ENCODE results near the gene SMIM9.

Gene SMIM9

DNA sequence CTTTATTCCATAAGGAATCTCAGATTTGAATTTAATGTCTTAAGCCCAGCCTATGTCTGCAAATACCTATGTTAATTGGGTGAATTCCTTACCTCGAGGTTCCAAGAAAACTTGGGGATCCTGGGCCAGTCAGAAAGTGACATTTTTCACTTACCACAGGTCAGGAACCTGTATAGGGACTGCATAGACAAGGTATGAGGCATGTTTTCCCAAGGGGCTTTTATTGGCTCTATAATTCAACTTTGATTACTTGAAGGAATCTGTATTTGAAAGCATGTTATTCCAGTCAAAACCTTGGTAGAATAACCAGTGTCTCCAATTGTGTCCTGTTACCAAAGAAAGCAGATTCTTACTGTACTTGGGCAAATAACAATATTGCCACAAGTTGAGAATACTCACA, 20.7 kb downstream of the SMIM9 start:
- no peak for DNase-seq

DNA sequence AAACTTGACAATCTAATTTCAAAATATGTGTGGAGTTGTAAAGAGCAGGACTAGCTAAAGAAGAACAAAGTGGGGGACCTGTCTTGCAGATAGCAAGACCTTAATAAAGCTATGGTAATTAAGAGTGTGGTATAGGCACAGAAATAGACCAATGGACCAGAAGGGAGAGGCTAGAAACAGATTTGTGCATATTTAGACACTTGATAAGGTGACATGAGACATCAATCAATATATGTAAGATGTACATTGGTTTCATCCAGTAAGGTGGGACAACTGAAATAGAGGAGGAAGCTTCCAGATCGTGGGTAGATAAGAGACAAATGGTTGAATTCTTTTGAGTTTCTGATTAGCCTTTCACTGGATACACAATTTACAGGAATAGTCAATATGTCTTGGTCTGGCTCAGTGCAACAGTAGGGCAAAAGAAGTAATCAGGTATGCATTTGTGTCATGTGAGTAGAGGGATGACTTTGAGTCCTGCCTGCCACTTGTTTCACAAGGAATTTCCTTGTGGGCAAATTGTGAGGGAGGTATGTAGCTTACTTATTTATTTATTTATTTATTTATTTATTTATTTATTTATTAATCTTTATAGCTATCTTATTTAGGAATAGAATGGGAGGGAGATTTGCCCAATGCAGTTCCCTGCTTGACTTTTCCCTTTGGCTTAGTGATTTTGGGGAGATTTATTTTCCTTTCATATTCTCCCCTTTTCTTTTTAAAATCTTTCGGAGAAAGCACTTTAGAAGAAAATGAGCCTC, 21.9 kb downstream of the SMIM9 start:
- DNase-seq, result no peak

DNA sequence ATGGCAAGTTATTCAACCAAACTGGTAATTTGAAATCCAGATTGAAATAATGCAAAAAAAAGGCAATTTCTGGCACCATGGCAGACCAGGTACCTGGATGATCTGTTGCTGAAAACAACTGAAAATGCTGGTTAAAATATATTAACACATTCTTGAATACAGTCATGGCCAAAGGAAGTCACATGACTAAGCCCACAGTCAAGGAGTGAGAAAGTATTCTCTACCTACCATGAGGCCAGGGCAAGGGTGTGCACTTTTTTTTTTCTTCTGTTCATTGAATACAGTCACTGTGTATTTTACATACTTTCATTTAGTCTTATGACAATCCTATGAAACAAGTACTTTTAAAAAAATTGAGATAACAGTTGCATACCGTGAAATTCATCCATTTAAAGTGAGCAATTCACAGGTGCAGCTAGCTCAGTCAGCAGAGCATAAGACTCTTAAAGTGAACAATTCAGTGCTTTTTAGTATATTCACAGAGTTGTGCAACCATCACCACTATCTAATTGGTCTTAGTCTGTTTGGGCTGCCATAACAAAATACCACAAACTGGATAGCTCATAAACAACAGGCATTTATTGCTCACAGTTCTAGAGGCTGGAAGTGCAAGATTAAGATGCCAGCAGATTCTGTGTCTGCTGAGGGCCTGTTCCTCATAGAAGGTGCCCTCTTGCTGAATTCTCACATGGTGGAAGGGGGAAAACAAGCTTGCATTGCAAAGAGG, 24.4 kb downstream of the SMIM9 start:
- no peak for DNase-seq

DNA sequence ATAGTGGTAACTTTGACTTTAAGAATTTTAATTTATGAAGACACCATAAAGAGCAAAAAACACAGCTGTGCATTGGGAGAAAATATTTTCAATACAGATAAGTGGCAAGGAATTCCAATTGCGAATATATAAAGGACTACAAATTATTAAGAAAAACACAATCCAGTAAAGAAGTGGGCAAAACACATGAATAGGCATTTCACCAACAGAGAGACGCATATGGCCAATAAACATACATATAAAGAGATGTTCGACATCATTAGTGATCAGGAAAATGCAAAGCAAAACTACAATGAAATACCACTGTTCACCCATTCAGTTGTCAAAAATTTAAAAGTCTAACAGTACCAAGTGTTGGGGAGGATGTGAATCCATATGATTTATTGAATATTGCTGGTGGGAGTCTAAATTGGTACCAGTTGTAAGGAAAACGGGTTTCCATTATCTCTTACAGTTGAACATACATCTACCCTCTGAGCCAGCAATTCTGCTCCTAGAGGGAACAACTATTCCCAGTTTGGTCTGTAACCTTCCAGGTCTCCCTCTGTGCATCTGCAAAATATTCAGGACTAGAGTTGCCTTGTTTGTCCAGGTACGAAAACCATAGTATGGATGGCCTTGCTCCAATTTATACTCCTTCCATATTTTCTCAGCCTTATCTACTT, 27.5 kb downstream of the SMIM9 start:
- DNase-seq, result no peak

DNA sequence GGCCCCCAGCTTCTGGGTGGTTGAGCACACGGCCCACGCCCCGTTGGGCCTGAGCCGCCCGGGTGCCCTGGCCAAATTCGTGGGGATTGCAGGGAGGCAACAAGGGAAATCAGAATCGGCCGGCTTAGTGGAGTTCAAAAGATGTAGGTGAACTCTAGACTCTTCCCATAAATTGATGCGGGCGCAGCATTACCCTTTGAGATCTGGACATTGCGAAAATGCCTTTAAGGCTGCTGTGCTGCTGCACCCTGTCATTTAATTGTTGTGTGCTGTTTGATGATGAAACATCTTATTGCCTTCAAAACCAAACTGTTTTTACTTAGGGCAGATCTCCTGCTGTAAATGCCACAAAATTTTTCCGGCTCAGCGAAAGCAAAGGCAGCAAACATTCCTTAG, 28.8 kb downstream of the SMIM9 start:
- peak; percentile 61 for DNase-seq

DNA sequence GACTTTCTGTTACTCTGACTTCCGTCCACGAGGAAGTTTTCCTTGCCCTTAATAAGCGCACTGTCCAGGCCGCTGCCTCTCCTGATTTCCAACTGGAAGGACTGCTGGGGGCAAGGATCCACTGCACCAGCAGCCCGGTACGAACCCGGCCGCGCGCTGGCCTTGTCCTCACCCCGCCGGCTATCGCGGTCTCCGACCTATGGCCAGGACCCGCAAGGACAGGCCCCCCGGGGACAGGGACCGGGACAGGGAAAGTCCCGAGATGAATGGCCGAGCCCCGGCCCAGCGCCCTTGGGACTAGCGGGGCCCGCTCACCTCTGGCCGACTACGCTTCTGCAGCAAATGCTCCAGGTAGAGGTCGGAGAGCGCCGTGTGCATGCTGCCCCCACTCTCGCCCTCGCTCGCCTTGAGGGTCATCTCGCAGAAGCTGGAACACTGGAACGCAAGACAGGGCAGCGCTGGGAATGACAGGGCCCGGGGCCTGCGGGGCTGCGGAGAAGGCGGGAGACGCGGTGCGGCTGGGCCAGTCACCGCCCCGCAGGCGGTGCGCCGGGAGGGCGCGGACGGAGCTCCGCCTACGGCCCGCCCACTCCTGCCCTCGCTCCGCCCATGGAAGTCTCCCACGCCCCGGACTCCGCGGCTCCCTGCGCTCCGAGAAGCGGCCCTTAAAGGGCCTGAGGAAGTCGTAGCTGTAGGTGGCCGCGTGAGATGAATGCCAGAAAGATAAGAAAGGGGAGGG, 29.3 kb downstream of the SMIM9 start, which contains the start of gene MPP1:
Gene MPP1, minus strand, starts transcription at position 529 of the 739 bp plus-strand sequence. Its CDS starts 112 bp downstream, at position 417.
- DNase-seq, result peak; percentile 78

DNA sequence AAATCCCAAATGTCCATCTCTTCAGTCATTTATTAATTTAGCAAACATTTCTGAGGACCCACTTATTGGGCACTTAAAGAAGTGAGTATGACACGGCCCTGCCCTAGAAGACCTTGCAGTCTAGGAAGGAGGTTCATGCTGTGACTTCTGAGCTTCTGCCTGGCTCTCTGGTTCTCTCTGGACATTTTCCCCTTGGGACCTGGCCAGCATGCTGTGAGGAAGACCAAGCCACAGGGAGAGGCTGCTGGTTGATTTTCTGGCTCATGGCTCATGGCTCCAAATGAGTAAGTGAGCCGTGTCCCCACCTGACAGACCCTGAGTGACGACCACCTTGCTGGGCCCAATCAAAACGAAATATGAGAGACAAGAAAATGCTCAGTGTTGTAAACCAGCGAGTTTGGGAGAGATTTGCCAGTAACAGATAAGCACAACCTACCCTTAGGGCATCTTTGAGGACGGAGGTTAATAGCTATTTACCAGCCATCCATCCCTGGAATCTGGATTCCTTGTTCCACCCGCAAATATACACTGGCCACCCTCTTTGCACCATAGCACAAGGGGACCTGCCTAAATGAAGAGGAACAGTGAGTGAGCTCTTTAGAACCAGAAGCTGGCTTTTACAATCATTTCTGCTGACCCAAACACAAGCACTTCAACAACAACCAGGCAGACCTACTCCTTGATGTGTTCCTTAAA, 30.1 kb downstream of the SMIM9 start:
- no peak for DNase-seq

DNA sequence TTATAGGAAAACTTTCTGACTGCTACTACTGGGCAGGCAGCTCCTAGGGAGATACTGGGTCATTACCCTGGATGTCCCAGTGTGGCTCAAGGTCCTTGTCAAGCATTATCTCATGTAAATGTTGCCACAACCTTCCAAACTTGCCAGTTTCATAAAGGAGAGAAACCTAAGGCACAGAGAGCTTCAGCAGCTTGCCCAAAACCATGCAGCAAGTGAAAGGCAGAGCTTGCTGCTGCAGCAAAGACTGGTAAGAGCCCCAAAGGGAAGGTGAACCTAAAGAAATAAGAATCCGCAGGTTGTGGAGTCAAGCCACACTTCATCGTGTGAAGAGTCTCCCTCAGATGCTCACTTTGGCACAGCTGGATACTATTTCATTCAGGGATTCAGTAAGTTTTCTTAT, 31.5 kb downstream of the SMIM9 start:
- DNase-seq, result no peak

DNA sequence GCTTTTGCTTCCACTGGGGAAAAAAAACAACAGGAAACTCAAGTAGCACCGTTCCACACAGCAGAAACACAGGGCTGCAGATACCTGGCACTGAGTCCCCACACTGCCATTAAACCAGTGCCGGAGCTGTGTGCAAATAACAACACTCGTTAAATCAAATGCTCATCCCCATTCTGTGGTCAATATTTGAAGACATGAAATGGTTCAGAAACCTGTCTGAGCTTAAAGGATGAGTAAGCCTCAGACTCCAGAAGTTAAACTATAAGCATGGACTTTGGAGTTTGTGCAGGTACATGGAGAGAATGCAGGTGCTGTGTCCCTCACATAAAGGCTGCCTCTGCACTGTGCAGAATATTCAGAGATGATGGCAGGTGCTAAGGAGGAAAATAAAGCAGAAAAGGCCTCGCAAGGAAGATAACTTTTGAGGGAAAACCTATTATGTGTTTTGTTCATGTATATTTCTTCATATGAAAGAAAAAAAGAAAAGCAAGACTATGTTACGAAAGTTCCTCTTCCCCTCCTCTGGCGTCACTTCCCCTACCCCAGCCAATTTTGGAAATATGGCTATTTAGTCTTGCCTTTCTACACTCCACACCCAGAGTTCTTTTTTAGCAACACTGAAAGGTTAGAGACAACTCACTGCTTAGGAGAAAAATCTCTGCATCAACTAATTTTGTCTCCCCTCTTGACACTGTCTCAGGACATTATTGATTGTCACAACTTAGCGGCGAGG, 33.8 kb downstream of the SMIM9 start:
- DNase-seq, result no peak

DNA sequence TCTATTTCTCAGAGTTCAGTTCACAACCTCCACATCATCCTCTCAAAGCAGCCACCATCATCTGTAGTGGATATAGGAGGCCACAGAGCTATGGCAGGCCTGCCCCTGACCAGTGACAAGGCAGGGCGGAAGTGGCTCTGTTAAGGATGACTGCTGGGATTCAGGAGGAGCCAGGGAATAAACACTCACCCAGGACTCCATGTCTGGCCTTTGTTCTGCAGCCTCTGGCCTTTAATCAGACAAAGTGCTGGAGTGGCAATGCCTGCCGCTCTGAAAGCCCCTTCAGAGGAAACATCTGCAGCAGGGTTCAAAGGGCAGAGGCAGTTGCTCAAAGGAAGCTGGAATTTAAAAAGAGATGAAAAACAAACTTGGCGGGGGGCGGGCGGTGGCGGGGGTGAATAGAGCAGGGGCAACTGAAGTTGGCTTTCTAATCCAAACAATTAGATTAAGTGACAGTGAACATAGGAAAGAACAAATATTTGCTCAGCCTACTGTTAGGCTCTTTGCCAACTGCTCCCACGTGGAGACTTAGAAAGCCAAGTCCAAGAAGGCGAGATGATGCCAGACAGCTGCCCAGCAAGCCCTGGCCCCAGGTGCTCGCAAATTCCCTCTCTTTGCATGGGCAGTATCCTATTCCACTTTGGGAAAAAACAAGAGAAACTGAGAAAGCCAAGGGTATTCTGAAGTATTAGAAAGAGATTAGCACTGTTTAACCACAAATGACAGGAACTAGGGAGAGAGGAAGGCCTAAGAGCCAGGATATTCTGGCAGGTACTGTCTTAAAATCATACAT, 34.7 kb downstream of the SMIM9 start:
- DNase-seq, result peak; percentile 99

DNA sequence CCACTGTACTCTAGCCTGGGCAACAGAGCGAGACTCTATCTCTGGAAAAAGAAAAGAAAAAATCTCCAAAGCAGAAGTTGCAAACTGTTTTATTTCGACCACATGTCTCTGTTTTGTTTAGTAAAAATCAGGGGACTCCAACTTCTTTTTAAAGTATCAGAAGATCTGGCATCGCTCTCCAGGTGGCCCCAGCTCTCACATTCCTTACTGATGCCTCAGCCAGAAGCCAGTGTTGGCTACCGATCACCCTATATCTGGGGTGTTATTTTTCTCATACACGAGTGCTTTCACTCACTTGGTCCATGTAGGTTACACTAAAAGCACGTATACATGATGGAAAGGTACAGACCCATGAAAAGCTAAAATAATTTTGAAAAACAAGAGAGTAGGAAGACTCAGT, 37.5 kb downstream of the SMIM9 start:
- DNase-seq, result no peak

DNA sequence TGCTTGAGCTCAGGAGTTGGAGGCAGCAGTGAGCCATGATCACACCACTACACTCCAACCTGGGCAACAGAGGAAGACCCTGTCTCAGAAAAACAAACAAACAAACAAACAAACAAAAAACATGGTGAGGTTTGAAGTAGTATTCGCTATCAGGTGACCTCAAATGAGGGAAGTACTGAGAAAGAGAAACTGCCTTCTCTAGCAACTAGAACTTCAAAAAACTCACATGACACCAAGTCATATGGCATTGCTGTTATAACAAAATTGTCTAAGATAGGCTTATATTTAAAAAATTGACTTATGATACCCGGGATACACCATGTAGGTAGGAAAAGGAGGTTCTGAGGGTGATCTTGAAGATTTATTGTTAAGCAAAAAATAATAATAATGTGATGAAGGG, 39.4 kb downstream of the SMIM9 start:
- DNase-seq, result no peak

DNA sequence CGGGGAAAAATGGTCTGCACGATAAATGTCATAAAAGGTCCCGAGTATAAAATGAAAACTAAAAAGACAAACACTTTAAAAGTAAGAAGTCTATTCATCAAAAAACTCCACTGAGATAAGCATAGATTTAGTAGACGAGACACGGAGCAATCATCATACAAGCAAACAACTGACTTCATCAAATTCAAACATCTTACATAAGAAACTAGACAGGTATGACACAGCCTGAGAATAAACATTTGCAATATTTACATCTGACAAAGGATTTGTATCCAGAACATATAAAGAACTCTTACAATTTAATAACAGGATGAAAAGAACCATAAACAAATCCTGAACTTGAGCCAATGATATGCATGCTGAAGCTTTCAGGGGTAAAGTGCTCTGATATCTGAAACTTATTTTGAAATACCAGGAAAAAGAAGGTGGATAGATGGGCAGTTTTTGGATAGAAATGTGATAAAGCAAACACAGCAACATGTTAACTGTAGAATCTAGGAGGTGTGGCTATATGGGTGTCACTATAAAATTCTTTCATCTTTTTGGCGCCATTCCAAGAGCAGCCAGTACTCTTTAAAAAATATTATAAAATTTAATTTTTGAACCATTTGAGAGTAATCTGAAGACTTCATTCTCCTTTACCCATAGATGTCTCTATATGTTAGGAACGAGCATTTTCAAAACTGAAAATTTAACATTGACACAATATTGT, 41.2 kb downstream of the SMIM9 start:
- no peak for DNase-seq

DNA sequence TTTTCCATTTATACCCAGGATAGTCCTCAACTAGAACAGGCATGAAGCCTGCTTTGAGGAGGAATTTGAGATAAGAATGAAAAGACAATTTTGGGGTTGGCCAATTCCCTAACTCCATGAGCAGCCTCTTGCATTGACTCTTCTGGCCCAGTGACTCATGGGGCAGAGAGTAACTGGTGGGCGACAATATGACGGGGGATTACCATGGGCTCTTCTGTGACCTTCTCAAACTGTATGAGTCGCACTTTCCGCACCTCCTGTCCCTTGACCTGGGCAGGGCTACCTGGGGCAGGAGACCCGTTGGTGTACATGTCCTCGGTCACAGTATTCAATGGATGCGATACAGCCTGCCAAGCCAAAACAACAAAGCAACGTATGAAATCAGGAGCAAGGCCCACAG, 42.5 kb downstream of the SMIM9 start:
- DNase-seq, result no peak

DNA sequence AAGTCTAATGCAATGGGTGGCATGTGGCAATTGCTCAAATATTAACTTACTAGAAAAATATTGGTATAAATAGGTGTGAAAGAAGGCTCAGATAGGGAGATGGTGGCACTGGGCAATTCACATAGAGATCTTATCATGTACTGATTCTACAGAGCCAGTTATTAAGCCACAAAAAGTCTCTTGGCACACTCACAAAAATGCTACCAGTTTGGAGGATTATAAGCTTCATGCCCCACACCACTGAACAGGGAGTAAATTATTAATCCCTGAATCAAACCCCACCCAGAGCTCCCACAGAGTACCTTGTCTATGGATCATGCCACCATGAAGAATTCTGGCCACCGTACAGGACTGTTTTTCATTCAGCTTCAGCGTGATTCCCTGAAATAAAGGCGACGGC, 43.0 kb downstream of the SMIM9 start:
- no peak for DNase-seq

DNA sequence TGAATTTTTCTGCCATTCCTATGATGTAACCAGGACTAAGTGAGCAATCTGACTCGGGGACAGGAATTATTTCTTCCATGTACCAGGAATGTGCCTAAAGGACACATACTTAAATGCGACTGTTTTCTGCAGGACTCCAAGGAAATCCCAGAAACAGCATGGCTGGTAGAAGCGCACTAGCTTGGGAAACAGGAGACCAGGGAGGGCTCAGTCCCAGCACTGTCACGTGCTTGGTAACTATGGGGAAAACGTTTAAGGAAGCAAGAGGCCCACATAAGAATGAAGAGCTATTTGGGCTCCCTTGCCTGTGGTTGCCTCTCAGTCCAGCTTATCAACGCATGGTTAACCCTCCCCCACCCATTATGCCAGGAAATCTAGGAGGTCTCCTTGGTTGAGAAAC, 48.7 kb downstream of the SMIM9 start:
- no peak for DNase-seq

DNA sequence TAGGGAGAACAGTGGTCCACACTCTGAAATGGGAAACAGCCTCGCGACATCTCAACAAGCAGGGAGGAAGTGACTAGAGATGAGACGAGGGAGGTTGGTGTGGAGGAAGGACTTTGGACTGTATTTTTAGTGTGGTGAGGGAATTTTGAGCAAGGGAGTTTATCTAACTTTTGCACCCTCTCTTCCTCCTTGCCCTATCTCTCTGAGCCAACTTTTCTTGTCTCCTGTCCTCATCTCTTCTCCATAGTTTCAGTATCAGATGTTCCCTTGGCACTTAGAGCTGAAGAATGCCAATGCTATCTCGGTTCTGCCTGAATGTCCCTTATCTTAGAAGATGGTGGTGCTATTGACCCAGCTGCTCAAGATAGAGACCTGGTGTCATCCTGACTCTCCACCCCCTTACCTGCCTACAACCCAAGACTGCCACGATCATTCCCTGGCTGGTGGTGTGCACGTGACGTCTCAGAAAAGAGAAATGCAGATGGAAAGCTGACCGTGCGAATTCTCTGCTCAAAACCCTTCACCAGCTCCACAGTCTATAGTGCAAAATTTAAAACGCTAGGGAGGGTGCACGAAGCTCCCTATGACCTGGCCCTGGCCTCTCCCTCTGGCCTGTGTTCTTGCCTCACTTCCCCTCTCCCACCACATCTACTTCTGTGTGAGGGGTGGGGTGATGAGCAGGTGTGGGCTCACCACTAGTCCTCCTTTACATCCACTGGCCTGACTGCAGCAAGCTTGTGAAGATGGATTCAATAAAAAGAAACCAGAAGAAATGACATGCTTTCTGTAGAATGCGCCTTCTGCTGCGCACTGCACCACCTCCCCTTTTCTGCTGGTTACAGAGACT, 50.1 kb downstream of the SMIM9 start:
- no peak for DNase-seq

DNA sequence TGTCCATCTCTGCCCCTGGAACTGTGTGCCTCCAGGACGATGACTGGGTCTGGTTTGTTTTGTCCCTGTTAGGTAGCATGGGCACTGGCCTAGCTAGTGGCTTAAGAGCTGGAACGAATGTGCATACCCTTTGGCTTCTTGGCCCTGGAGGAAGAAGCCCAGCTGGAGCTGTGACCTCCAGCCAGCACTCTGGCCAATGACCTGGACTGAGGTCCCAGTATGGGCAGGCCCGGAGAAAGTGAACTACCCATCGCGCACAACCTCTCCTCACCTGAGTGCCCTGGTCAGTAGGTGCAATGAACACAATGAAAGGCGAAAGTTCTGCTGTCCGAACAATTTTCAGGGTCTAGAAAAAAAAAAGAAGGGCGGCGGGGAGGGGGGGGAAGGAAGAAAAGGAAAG, 53.5 kb downstream of the SMIM9 start:
- DNase-seq, result no peak

DNA sequence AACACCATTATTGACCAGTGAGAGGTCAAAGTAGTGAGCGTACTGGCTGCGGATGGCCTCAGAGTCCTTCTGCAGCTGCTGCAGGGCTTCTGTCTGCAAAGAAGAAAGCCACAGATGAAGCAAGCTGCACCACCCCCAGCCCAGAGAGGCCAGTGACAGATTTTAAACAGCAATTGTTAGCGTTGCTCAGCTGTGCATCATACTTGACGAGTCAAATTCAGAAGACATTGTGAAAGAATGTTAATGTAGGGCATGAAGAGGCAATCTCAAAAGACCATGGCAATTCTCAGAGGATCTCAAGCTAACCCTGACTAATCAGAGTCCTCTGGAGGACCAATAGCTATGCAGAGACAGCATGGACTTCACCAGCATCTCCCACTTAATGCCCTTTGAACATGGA, 55.2 kb downstream of the SMIM9 start:
- DNase-seq, result no peak
